IMR-90 (cell line): ENCODE results near the gene APOBEC3H. TPM values are rescaled to one million over a fixed set of nuclear protein-coding genes. Genes with fewer than 3 reads are reported as not detected.

ENCODE experiments used
- ATAC-seq: fragments of 200-7000 bp; cut with Tn5 transposase; 2 replicates; pipeline ENCODE4 v1.9.1; 2020; ENCODE audit warnings: low read depth, mild to moderate bottlenecking, moderate library complexity
- BruUV-seq: library from RNA; stranded (reverse); fragments of 400-500 nt; replicated peaks from 2 replicates; lab custom pipeline; 2021; lab: Mats Ljungman, UMichigan
- CTCF ChIA-PET: fragments of 300-600 bp; formaldehyde crosslinking; extraction: SDS; loops from one replicate; lab custom pipeline; 2021; ENCODE audit warnings: antibody characterized with exemption; lab: Yijun Ruan, JAX
- POLR2A ChIA-PET: fragments of 300-600 bp; sonication (Branson Sonifier 250); formaldehyde crosslinking; loops from one replicate; lab custom pipeline; 2022; ENCODE audit warnings: antibody characterized with exemption; ENCODE audit not compliant: unreplicated experiment; lab: Charles Lee
- DNase-seq: peaks from one replicate; pipeline ENCODE4 v3.0.0; 2013
- H2AFZ ChIP-seq: replicated peaks from 2 replicates; pipeline ENCODE3; 2013; ENCODE audit warnings: low read length, mild to moderate bottlenecking; ENCODE audit not compliant: poor library complexity
- H2AK5ac ChIP-seq: 2 replicates; pipeline ENCODE4 v1.6.1; 2013; ENCODE audit warnings: low read depth, low read length, inconsistent platforms
- H2AK9ac ChIP-seq: replicated peaks from 2 replicates; pipeline ENCODE3; 2013; ENCODE audit warnings: mild to moderate bottlenecking, low read depth, low read length, moderate library complexity; ENCODE audit not compliant: poor library complexity
- H2BK120ac ChIP-seq: 2 replicates; pipeline ENCODE4 v1.6.1; 2013; ENCODE audit warnings: low read depth, low read length, inconsistent platforms
- H2BK15ac ChIP-seq: 3 replicates; pipeline ENCODE4 v1.6.1; 2013; ENCODE audit warnings: low read depth, low read length, inconsistent platforms
- H2BK20ac ChIP-seq: 2 replicates; pipeline ENCODE4 v1.6.1; 2013; ENCODE audit warnings: low read depth, mild to moderate bottlenecking, inconsistent platforms, low read length, moderate library complexity
- H2BK5ac ChIP-seq: 2 replicates; pipeline ENCODE4 v1.6.1; 2013; ENCODE audit warnings: mild to moderate bottlenecking, low read depth, low read length, inconsistent platforms; ENCODE audit not compliant: poor library complexity, severe bottlenecking
- H3K14ac ChIP-seq: replicated peaks from 2 replicates; pipeline ENCODE4 v1.6.1; 2013; ENCODE audit warnings: low read depth, low read length, inconsistent platforms
- H3K18ac ChIP-seq: 2 replicates; pipeline ENCODE4 v1.6.1; 2013; ENCODE audit warnings: low read depth, low read length, control low read depth
- H3K23ac ChIP-seq: 2 replicates; pipeline ENCODE4 v1.6.1; 2013; ENCODE audit warnings: low read depth, low read length, inconsistent platforms
- H3K27ac ChIP-seq: 2 replicates; pipeline ENCODE4 v1.5.1; 2013; ENCODE audit warnings: mild to moderate bottlenecking, control low read depth, low read length; ENCODE audit not compliant: insufficient read depth
- H3K27me3 ChIP-seq: 2 replicates; pipeline ENCODE4 v1.6.1; 2013; ENCODE audit warnings: low read length; ENCODE audit not compliant: control insufficient read depth, insufficient read depth
- H3K36me3 ChIP-seq: 2 replicates; pipeline ENCODE4 v1.6.1; 2013; ENCODE audit warnings: low read length, mixed read lengths; ENCODE audit not compliant: control insufficient read depth, insufficient read depth
- H3K4ac ChIP-seq: 2 replicates; pipeline ENCODE4 v1.6.1; 2013; ENCODE audit warnings: low read depth, low read length, inconsistent platforms
- H3K4me1 ChIP-seq: 2 replicates; pipeline ENCODE4 v1.6.1; 2013; ENCODE audit warnings: low read length, mixed read lengths; ENCODE audit not compliant: control insufficient read depth, insufficient read depth
- H3K4me2 ChIP-seq: 2 replicates; pipeline ENCODE4 v1.6.1; 2013; ENCODE audit warnings: low read depth, mild to moderate bottlenecking, control low read depth, low read length, moderate library complexity
- H3K4me3 ChIP-seq: 2 replicates; pipeline ENCODE4 v1.5.1; 2013; ENCODE audit warnings: low read depth, mild to moderate bottlenecking, control low read depth, low read length, moderate library complexity; ENCODE audit not compliant: insufficient read depth
- H3K56ac ChIP-seq: 2 replicates; pipeline ENCODE4 v1.6.1; 2013; ENCODE audit warnings: low read length, inconsistent platforms; ENCODE audit not compliant: insufficient read depth; ENCODE audit errors: extremely low read depth
- H3K79me1 ChIP-seq, 2 experiments: 2 replicates each; pipeline ENCODE4 v1.6.1; 2013; ENCODE audit warnings: low read length in 2 of 2, inconsistent platforms in 1 of 2, low read depth in 1 of 2
- H3K9ac ChIP-seq: 2 replicates; pipeline ENCODE4 v1.6.1; 2013; ENCODE audit warnings: low read depth, low read length, control low read depth
- H3K9me1 ChIP-seq: 2 replicates; pipeline ENCODE4 v1.6.1; 2013; ENCODE audit warnings: low read length, inconsistent platforms; ENCODE audit not compliant: insufficient read depth
- H3K9me3 ChIP-seq: 2 replicates; pipeline ENCODE4 v1.6.1; 2013; ENCODE audit warnings: low read length; ENCODE audit not compliant: control insufficient read depth, insufficient read depth
- H4K20me1 ChIP-seq: 2 replicates; pipeline ENCODE4 v1.6.1; 2013; ENCODE audit warnings: low read length, inconsistent platforms; ENCODE audit not compliant: insufficient read depth
- H4K5ac ChIP-seq: 2 replicates; pipeline ENCODE4 v1.6.1; 2013; ENCODE audit warnings: mild to moderate bottlenecking, low read depth, low read length, control low read depth
- H4K8ac ChIP-seq, 2 experiments: 2 replicates each; pipeline ENCODE4 v1.6.1; 2013; ENCODE audit warnings: low read depth in 2 of 2, low read length in 2 of 2, control low read depth in 1 of 2, inconsistent platforms in 1 of 2
- H4K91ac ChIP-seq: 2 replicates; pipeline ENCODE4 v1.6.1; 2013; ENCODE audit warnings: low read depth, low read length, inconsistent platforms; ENCODE audit not compliant: insufficient read depth
- BHLHE40 ChIP-seq: fragments of 150-350 bp; IDR thresholded peaks from 2 replicates; pipeline ENCODE4 v1.6.1; 2016; ENCODE audit warnings: mild to moderate bottlenecking, low read depth, low read length
- CEBPB ChIP-seq: IDR thresholded peaks from 2 replicates; pipeline ENCODE4 v1.6.1; 2012; ENCODE audit warnings: low read depth, low read length, improper control_type of control experiment
- CHD1 ChIP-seq: IDR thresholded peaks from 2 replicates; pipeline ENCODE4 v1.6.1; 2012; ENCODE audit warnings: low read depth, low read length, improper control_type of control experiment
- CTCF ChIP-seq: conservative IDR thresholded peaks from 2 replicates; pipeline ENCODE4 v1.5.1; 2012; ENCODE audit warnings: mild to moderate bottlenecking, low read depth, low read length, improper control_type of control experiment
- ELK1 ChIP-seq: fragments of 150-350 bp; IDR thresholded peaks from 2 replicates; pipeline ENCODE4 v1.6.1; 2016; ENCODE audit warnings: low read depth, mild to moderate bottlenecking, low read length, moderate library complexity, borderline replicate concordance
- FOS ChIP-seq: fragments of 150-350 bp; IDR thresholded peaks from 2 replicates; pipeline ENCODE4 v1.6.1; 2016; ENCODE audit warnings: low read depth, low read length
- MAZ ChIP-seq: IDR thresholded peaks from 2 replicates; pipeline ENCODE4 v1.6.1; 2012; ENCODE audit warnings: low read depth, mild to moderate bottlenecking, low read length, improper control_type of control experiment, moderate library complexity, borderline replicate concordance
- MXI1 ChIP-seq: IDR thresholded peaks from 2 replicates; pipeline ENCODE4 v1.6.1; 2012; ENCODE audit warnings: low read depth, mild to moderate bottlenecking, low read length, moderate library complexity, borderline replicate concordance
- POLR2A ChIP-seq: IDR thresholded peaks from 2 replicates; pipeline ENCODE4 v1.6.1; 2012; ENCODE audit warnings: mild to moderate bottlenecking, low read depth, low read length
- RAD21 ChIP-seq: IDR thresholded peaks from 2 replicates; pipeline ENCODE4 v1.6.1; 2012; ENCODE audit warnings: low read length, improper control_type of control experiment
- RCOR1 ChIP-seq: IDR thresholded peaks from 2 replicates; pipeline ENCODE4 v1.6.1; 2012; ENCODE audit warnings: mild to moderate bottlenecking, low read length, improper control_type of control experiment; ENCODE audit not compliant: insufficient replicate concordance
- SMC3 ChIP-seq: fragments of 150-350 bp; IDR thresholded peaks from 2 replicates; pipeline ENCODE4 v1.6.1; 2016; ENCODE audit warnings: low read depth, mild to moderate bottlenecking, antibody characterized with exemption, low read length, moderate library complexity
- USF2 ChIP-seq: fragments of 150-350 bp; IDR thresholded peaks from 2 replicates; pipeline ENCODE4 v1.6.1; 2017; ENCODE audit warnings: mild to moderate bottlenecking, antibody characterized with exemption, low read length, low read depth
- WGBS, 2 experiments: methylation state at CpG; one replicate each; pipeline versions ENCODE4 v1.1.5 to v1.1.7; 2013; ENCODE audit warnings: missing lambda C conversion rate in 2 of 2; ENCODE audit not compliant: insufficient read length in 1 of 2; ENCODE audit errors: extremely low coverage in 2 of 2; 5-methylcytosine and 5-hydroxymethylcytosine counted together
- dilution Hi-C: fragments of 300-500 bp; cut with HindIII; formaldehyde crosslinking; loops from one replicate; pipeline ENCODE4 v1.14.3; 2018; ENCODE audit warnings: low sequenced_read_pairs; ENCODE audit not compliant: unreplicated experiment
- in situ Hi-C: fragments of 300-500 bp; cut with MboI; formaldehyde crosslinking; loops from 3 replicates; pipeline ENCODE4 v1.14.3; 2019; ENCODE audit warnings: low sequenced_read_pairs, inconsistent platforms, mixed read lengths
- intact Hi-C: fragments of 100-400 bp; cut with micrococcal nuclease; formaldehyde crosslinking; loops from 2 replicates; pipeline ENCODE4 v1.10.0; 2022
- polyA plus RNA-seq, 3 experiments: library from polyadenylated mRNA; depleted of rRNA; stranded (reverse); fragments of >200 nt; gene quantifications; 2 replicates each; pipeline ENCODE4 v1.2.3, GENCODE V29; 2012; ENCODE audit warnings: low replicate concordance in 1 of 3
- total RNA-seq: library from RNA; depleted of rRNA; stranded (reverse); fragments of >200 nt; gene quantifications from 2 replicates; pipeline ENCODE4 v1.2.3, GENCODE V29; 2012

The APOBEC3H gene
- total and polyA plus RNA-seq, 2 of the 4 experiments (the other 2 are of a cell fraction) = 0.18 TPM; not detected in 1

DNA sequence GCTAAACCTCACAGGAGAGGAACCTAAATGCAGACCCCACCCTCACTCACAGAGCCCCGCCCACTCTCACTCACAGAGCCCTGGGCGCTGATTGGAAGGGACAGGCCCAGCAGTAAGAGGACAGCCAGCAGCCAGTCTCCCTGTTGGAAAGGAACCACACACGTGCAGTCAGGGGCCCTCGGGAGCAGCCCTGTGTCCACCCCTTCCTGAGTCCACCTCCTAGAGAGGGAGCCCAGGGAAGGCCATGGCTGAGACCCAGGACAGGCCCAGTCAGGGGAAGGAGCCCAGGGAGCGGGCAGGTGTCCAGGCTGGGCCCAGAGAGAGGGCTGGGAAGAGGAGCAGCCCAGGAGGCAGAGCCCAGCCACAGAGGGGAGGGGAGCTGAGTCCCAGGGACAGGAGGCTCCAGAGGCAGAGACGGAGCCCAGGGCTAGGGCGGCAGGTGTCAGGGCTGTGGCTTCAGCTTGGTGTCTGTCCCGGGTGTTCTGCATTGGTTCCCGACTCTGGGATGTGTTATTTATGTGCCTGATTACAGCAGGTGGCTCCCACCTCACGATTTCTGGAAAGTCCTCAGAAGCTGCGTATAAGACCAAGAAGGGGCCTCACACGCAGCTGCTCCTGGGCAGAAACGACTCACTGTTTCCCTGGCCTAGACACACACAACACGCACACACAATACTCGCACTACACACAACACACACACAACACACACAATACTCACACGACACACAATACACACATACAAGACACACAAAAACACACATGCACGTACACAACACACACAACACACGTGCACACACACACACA, 9.0 kb upstream of the APOBEC3H start:
- Histone ChIP-seq H3K79me1 (no peaks in the 10 kb centered on the region), H3K4me3 (no peak overlapping the region), H4K8ac (no peak overlapping the region), H3K9me3 (no peaks in the 10 kb centered on the region), H2BK120ac (no peak overlapping the region), H3K4ac (no peak overlapping the region), H2BK20ac (no peak overlapping the region), H4K5ac (no peak overlapping the region), H3K14ac (no peak overlapping the region), H3K27ac (no peak overlapping the region), H2AFZ (no peak overlapping the region), H2AK5ac (no peak overlapping the region), H4K91ac (no peak overlapping the region), H4K20me1 (no peaks in the 10 kb centered on the region), H3K4me2 (no peak overlapping the region), H2BK5ac (no peak overlapping the region), H3K9me1 (no peaks in the 10 kb centered on the region), H3K36me3 (no peaks in the 10 kb centered on the region), H3K18ac (no peak overlapping the region), H3K23ac (peak overlapping the region; percentile 49; the same call in 1 of the 2 replicates), H2AK9ac (no peak overlapping the region), H3K56ac (no peak overlapping the region), H2BK15ac (no peak overlapping the region), H3K4me1 (peaks cover 3% of the 10 kb centered on the region; the same call in 1 of the 2 replicates), H3K9ac (no peak overlapping the region), H3K27me3 (peaks cover 36% of the 10 kb centered on the region)
- in situ Hi-C loops (no loop called here), intact Hi-C loops (no loop called here), dilution Hi-C loops (no loop called here)
- POLR2A ChIA-PET = no interaction called here
- ATAC-seq (peak; percentile 81), DNase-seq (no peak)
- no TSS peak for BruUV-seq
- 65 to 100% methylated on average over 3 to 8 of the region's 18 CpGs for WGBS, 2 experiments
- TF ChIP-seq USF2 = no peak
- no peak for TF ChIP-seq BHLHE40
- no peak for TF ChIP-seq ELK1
- TF ChIP-seq RAD21 = no peak
- no peak for TF ChIP-seq MXI1
- TF ChIP-seq CHD1 = no peak
- TF ChIP-seq MAZ = no peak
- TF ChIP-seq SMC3 = no peak
- no peak for TF ChIP-seq CTCF
- no peak for TF ChIP-seq POLR2A
- no peak for TF ChIP-seq RCOR1
- no peak for TF ChIP-seq CEBPB
- TF ChIP-seq FOS = no peak
- CTCF ChIA-PET = no interaction called here
